Tibial artery (tissue), 4 donors: ENCODE measurements around the gene SHC2.

Source experiments
- DNase-seq, 2 donors: peaks; one replicate each; pipeline ENCODE4 v3.0.0-alpha.2; 2019
- H3K27ac ChIP-seq, 2 donors: fragments of 200-600 bp; sonication (generic) in 1 of 2; 1 replicate in 1 of 2; 2 replicates in 1 of 2; pipeline ENCODE4 v1.5.1; 2018 to 2019; ENCODE audit warnings: mild to moderate bottlenecking in 1 of 2
- H3K27me3 ChIP-seq, 2 donors: fragments of 200-600 bp; sonication (generic) in 1 of 2; one replicate each; pipeline versions ENCODE4 v1.5.1 to v1.6.0; 2016 to 2019
- H3K36me3 ChIP-seq, 3 donors: fragments of 200-600 bp; sonication (generic) in 2 of 3; one replicate each; pipeline ENCODE4 v1.5.1; 2016 to 2019; ENCODE audit warnings: mild to moderate bottlenecking in 2 of 3
- H3K4me1 ChIP-seq, 4 donors: fragments of 200-600 bp; sonication (generic) in 2 of 4; 1 replicate in 3 of 4; 2 replicates in 1 of 4; pipeline ENCODE4 v1.5.1; 2016 to 2019
- H3K4me3 ChIP-seq, 2 donors: fragments of 200-600 bp; sonication (generic) in 1 of 2; 1 replicate in 1 of 2; 2 replicates in 1 of 2; pipeline ENCODE4 v1.5.1; 2018 to 2019; ENCODE audit warnings: mild to moderate bottlenecking in 2 of 2
- H3K9me3 ChIP-seq, 3 donors: fragments of 200-600 bp; sonication (generic) in 1 of 3; one replicate each; pipeline ENCODE4 v1.5.1; 2016 to 2019
- CTCF ChIP-seq, 2 experiments: fragments of 200-600 bp in 1 of 2; fragments of 450-650 bp in 1 of 2; IDR thresholded peaks; one replicate each; pipeline ENCODE4 v1.5.1; 2017 to 2019; ENCODE audit warnings: antibody characterized with exemption in 2 of 2, mild to moderate bottlenecking in 1 of 2, moderate library complexity in 1 of 2
- intact Hi-C: fragments of 100-400 bp; cut with DNase I; formaldehyde crosslinking; loops from one replicate; pipeline ENCODE4 v1.15.0; 2023; ENCODE audit warnings: low total_unique reads

Gene SHC2

GRCh38 chr19:460877-461720, at the start of gene SHC2:
TSS of gene SHC2 (minus strand) at chr19:461033. CDS start at chr19:460996, 37 bp downstream.
- no peak for TF ChIP-seq CTCF (IDR thresholded peaks at IDR 0.05)
- Histone ChIP-seq H3K27me3 (peaks cover 0 to 53% of the 10 kb centered on the region in 2 donors), H3K36me3 (no peaks in the 10 kb centered on the region), H3K4me1 (peaks cover 0 to 23% (median 19%) of the 10 kb centered on the region in 4 donors), H3K27ac (peak within 1 kb of the TSS in 1 of 2 donors; percentile 41), H3K9me3 (no peaks in the 10 kb centered on the region), H3K4me3 (peak within 1 kb of the TSS; percentile 48 to 55)
- intact Hi-C loops: no loop called here
- no peak for DNase-seq

- no peaks in the 10 kb centered on the region for H3K27me3 ChIP-seq
- intact Hi-C loops: no loop called here
- no peak for TF ChIP-seq CTCF (IDR thresholded peaks at IDR 0.05)
- H3K27ac ChIP-seq: peak overlapping the region; percentile 92 to 94
- peak overlapping the region; percentile 91 to 95 for H3K4me3 ChIP-seq
- peaks cover 0 to 20% (median 13%) of the 10 kb centered on the region in 4 donors for H3K4me1 ChIP-seq
- no peak for DNase-seq
- no peaks in the 10 kb centered on the region for H3K9me3 ChIP-seq
- peaks cover 0 to 9% (median 0%) of the 10 kb centered on the region in 3 donors for H3K36me3 ChIP-seq
Observed at GRCh38 chr19:508204-509150, 47.6 kb upstream of the SHC2 start.

GRCh38 chr19:507286-508203, 46.7 kb upstream of the SHC2 start, which contains the start of gene TPGS1:
TSS of gene TPGS1 (plus strand) at chr19:507497. CDS start at chr19:507507, 10 bp downstream.
- peak within 1 kb of the TSS; percentile 91 to 95 for H3K4me3 ChIP-seq
- peak; percentile 71 to 85 for DNase-seq
- H3K36me3 ChIP-seq: peaks cover 0 to 9% (median 0%) of the 10 kb centered on the region in 3 donors
- peak in 1 of 2 experiments; percentile 30 for TF ChIP-seq CTCF (IDR thresholded peaks at IDR 0.05)
- intact Hi-C loops: no loop called here
- H3K4me1 ChIP-seq: peaks cover 0 to 20% (median 13%) of the 10 kb centered on the region in 4 donors
- no peaks in the 10 kb centered on the region for H3K27me3 ChIP-seq
- peak within 1 kb of the TSS; percentile 92 to 94 for H3K27ac ChIP-seq
- H3K9me3 ChIP-seq: no peaks in the 10 kb centered on the region

- peak; percentile 92 to 95 for TF ChIP-seq CTCF (IDR thresholded peaks at IDR 0.05)
- peak overlapping the region; percentile 91 to 95 for H3K4me3 ChIP-seq
Observed at GRCh38 chr19:506404-507285, 45.8 kb upstream of the SHC2 start.

More at GRCh38 chr19:506404-507285, 45.8 kb upstream of the SHC2 start:
- Histone ChIP-seq H3K36me3 (peaks cover 0 to 9% (median 0%) of the 10 kb centered on the region in 3 donors), H3K27ac (peak overlapping the region; percentile 92 to 94), H3K4me1 (peaks cover 0 to 20% (median 13%) of the 10 kb centered on the region in 4 donors), H3K27me3 (no peaks in the 10 kb centered on the region), H3K9me3 (no peaks in the 10 kb centered on the region)
- peak; percentile 99 for DNase-seq
- intact Hi-C loops: no loop called here
